ENCODE results near the gene ALDH3A1.

Gene ALDH3A1

DNA sequence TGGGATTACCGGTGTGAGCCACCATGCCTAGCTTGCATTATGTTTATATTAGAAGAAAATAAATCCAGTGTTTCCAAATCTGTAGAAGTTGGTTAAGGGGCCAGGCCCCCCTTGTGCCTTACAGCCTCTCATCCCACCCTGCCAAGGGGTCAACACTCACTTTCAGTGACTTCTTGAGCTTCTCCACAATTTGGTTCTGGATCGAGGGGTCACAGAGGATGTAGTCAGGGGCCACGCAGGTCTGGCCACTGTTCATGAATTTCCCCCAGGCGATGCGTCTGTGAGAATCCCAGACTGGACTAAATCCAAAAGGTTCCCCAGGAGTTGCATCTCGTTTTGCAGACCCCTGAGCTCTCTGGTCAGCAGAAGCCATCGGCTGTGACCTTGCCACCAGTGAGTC, 7.2 kb downstream of the ALDH3A1 start:
- DNase-seq = no peak

DNA sequence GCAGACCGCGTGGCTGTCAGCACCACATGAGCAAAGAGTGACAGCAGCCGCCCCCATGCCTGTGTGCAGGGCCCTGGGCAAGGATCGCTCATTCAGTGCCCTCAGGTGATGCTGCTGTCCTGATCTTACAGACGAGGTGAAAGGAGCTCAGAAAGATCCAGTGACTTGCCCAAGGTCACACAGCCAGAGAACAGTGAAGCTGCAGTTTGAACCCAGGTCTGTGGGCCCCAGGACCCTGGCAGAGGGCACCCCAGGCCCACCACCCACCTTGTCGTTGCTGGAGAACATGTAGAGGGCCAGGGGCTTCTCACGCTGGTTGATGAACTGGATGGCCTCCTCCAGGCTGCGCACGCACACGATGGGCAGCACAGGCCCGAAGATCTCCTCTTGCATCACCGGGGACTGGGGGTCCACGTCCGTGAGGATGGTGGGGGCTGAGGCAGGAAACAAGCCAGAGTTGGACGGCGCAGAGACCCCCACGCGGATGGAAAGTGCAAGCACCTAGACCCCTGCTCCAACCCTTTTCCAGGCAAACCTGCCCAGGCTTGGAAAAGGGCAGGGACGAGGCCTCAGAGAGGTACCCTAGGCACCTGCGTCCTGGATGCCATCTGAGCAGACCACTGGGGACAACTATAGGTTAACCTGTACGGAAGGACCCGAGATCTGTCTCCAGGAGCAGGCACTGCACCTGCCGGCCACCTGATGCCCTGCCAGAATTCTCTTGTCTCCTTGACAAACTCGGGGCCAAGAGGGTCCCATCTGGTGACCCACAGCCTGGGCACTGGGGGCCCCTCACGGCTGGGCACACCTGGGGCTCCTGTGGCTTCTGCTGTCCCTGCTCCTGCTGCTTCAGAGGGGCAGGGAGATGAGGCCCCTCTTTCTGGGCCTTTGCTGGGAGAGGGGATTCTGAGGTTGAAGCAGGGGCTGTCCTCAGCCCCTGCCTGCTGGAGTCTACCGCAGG, 8.6 kb downstream of the ALDH3A1 start:
- DNase-seq = no peak

DNA sequence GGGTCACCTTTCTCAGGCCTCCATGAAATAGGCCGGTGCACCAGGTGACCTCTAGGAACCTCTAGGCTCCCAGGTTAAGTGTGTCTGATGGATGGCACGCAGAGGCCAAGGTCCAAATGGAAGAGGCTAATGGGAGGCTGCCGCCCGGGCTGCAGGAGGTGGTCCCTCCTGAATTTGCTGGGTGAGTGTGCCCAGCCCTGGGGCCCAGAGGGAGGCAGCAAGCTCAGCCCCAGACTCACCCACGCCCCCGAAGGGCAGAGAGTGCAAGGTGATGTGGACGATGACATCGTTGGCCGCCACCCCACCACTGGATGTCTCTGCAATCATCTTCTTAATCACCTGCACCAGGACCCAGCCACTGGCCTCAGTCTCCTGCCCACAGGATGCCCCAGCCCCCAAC, 9.3 kb downstream of the ALDH3A1 start:
- DNase-seq = no peak

DNA sequence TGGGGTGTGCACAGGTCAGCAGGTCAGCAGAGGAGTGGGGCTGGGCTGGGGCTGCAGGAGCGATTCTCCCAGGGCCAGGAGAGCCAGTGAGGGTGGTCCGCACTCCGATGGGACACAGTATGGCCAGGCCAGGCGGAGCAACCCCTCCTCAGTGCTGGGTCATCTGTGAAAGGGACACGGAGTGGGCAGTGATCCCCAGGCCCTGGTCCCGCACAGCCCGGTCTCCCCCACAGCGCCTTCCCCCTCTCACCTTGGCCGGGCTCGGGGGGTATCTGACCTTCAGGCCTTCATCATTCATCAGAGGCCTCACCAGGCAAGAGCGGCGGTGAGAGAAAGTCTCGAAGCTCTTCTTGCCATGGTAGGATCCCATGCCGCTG, 10.0 kb downstream of the ALDH3A1 start:
- DNase-seq = no peak

DNA sequence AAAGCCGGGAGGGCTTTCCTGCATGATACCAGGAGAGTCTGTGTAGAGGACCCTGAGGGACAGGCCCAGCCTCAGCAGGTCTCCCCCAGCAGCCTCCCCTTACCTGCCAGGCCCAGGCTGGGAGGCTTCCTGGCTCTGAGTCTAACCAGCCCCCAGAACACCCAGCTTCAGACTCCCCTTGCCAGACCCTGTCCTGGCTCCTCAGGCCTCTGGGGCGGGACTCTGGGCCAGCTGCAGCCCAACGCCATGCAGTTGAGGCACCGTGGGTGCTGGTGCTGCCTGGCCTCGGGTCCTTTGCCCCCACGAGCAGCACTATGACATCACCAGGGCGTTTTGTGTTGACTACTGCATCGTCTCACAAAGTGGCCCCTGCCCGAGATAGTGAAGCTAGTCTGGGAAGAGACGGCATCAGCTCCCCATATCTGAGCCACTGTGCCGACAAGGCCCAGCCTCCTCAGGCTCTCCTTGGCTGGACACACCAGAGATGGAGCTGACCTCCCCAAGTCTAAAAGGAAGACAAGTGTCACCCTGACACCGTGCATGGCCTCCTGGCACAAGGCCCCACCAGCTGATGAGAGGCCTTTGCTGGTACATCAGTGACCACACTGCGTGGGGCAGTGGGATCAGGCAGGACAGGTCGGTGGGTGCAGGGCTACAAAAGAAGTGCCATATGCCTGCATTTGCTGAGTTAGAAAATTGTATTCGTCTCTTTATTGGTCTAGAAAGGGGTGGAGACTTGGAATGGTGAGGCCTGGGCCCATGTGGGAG, 10.6 kb downstream of the ALDH3A1 start:
- DNase-seq = no peak

DNA sequence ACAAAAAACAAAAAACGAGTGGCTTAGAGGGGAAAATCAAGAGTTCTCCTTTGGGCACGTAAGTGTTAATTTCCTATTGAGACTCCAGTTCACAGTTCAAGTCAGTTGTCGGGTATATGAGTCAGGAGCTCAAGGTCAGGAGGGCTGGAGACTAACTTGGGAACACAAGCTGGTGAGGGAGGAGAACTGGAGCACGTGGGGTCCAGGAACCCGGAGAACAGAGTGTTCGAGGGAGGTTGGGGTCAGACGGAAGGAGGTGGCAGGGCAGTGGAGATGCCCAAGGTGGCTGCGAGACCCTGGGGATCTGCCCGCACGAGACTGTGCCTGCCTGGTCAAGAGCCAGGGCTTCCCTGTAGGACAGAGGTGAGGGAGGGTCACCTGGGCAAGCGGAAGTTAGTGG, 12.0 kb downstream of the ALDH3A1 start:
- DNase-seq = no peak

DNA sequence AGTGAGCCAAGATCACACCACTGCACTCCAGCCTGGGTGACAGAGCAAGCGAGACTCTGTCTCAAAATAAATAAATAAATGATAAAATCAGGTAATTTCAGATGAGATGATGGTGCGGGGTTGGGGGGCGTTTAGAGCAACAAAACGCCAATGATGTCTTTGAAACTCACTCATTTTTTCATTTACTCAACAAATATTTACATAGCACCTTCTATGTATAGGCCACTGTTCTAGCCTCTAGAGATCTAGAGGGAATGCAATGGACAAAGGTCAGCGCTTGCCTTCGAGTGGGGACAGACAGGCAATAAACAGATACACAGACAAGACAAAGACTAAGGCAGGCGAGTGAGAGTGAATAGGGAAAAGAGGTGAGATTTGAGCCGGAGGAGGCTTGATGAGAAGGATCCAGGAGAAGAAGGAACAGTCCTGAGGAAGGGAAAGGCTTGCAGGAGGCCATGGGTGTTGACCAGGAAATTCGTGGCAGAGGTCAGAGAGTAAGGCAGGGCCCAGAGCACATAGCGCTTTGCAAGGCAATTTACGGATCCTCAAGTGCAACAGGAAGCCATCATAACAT, 14.1 kb downstream of the ALDH3A1 start:
- DNase-seq = no peak

DNA sequence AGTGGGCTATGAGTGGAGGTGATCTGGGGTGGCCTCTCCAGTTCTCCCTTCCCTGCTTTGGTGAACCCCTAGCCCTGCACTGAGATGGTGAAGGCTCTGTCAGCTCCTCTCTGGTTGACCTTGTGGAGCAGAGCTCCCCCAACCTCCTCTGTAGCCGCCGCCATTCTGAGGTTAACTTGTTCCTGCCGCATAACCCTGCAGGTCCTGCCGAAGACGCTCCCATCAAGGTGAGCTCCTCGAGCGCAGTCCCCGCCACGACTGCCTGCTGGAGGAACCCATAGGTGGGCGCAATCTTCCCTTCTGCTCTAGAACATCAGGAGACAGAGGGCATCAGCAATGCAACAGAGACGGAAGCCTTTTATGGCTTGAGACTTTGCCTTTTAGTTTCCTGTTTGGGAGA, 16.5 kb downstream of the ALDH3A1 start:
- no peak for DNase-seq

DNA sequence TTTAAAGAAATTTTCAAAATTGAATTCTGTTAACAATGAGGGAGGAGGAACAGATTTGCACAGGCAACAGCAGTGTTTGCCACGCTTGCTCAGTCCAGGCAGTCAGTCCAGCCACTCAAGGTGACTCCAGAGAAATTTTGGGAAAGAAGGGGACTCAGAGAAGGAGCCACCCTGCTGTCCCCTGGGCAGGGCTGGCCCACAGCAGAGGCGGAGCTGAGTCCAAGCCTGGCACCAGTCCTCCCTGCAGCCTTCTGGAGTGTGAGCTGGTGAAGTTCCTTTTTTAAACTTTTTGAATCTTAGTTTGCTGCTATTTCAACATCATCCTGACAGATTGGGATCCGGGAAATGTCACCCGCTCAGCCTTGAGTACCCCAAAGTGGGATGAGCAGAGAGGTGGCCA, 17.3 kb downstream of the ALDH3A1 start:
- DNase-seq = no peak

DNA sequence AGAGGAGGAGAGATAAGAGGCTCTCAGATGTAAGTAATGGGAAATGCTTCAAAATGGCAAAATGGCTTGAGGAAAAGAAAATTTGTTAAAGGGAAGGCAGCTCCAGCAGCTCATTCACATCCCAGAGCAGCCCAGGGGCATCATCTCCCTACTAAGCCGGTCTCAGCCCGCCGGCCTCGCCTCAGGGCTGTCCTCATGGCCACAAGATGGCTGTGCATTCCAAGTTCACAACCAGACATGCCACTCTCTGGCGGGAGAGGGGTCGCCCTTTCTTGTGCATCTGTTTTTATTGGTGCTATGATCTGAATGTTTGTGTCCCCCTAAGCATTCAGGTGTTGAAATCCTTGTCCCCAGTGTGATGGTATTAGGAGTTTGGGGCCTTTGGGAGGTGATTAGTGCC, 18.2 kb downstream of the ALDH3A1 start:
- DNase-seq = no peak

DNA sequence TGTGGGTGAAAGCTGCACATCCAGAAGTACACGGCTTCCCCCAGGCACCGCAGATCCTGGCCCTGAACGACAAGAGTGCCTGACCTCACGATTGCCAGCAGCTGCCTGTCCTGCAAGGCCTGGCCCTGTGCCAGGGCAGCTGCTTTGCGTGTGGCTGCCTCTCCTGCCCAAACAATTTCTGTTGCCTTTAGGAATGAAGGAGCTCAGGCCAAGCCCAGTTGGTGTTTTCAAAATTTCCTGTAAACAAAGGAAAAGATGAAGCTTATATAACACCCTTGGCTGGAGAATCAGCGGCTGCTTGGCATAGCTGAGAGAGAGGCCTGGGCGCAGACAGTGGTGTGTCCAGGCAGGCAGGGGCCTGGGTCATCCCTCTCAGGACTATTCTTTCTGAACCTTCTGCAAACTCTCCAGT, 20.0 kb downstream of the ALDH3A1 start:
- DNase-seq = peak in 1 of 2 experiments; percentile 42

DNA sequence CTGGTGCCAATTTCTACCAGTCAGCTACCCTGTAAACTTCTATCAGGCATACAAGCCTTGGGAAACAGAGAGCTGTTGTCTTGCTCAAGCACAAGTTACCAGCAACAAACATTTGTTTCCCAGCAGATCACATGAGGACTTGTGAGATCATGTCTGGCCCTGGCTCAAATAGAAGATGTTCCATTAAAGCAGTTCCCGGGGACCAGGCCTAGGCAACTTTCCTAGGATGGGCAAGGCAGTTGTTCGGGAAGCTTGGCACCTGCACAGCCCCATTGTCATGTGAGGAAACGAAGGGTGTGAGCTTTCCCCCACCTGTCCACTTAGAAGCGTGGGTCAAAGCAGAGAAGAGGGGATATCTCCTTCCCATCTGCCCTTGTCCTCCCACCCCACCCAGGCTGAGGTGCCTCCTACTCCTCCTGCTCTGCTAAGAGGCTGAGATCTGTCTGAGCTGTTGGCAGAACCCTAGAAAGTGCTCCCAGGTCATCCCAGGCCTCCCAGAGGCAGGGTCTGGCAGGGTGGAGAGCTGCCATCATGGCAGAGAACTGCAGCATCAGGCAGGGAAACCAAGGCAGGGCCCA, 20.5 kb downstream of the ALDH3A1 start:
- DNase-seq = no peak

DNA sequence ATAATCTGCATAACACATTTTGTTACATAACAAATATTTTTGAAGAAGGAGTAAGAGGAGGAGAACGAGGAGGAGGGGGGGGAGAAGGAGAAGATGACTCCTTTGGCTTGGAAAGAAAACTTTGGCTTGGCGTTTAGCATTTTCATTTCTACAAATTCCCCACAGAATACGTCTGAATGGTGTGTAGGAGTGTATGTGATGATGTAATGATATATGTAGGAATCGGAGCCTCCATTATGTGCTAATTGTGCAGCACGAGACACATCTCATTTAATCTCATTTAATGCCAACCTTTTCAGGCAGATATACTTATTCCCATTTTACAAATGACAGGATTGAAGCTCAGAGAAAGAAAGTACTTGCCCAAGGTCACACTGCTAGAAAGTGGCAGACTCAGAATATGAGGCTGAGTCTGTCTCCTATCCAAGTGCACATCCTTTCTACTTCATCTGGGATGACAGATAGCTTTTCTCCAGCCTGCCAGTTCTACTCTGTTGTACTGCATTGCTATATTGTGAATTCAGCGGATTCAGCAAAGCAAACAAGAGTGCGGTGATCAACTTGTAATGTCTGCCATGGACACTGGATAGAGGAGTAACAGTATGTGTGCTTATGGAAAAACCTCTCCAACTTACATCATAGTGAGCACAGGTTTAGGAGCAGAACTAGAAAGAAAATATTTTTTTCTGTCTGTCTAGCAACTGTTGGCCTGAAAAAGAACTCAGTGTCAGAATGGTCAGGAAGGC, 21.3 kb downstream of the ALDH3A1 start:
- no peak for DNase-seq

DNA sequence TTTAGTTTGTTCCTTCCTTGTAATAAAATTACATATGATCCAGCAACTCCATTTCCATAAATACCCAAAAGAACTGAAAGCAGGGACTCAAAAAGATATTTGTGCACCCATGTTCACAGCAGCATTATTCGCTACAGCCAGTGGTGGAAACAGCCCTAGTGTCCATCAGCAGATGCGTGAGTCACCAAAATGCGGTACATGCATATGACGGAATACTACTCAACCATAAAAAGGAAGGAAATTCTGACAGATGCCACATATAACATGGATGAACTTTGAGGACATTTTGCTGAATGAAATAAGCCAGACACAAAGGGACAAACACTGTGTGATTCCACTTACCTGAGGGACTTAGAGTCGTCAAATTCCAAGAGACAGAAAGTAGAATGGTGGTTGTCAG, 22.6 kb downstream of the ALDH3A1 start:
- DNase-seq = no peak

DNA sequence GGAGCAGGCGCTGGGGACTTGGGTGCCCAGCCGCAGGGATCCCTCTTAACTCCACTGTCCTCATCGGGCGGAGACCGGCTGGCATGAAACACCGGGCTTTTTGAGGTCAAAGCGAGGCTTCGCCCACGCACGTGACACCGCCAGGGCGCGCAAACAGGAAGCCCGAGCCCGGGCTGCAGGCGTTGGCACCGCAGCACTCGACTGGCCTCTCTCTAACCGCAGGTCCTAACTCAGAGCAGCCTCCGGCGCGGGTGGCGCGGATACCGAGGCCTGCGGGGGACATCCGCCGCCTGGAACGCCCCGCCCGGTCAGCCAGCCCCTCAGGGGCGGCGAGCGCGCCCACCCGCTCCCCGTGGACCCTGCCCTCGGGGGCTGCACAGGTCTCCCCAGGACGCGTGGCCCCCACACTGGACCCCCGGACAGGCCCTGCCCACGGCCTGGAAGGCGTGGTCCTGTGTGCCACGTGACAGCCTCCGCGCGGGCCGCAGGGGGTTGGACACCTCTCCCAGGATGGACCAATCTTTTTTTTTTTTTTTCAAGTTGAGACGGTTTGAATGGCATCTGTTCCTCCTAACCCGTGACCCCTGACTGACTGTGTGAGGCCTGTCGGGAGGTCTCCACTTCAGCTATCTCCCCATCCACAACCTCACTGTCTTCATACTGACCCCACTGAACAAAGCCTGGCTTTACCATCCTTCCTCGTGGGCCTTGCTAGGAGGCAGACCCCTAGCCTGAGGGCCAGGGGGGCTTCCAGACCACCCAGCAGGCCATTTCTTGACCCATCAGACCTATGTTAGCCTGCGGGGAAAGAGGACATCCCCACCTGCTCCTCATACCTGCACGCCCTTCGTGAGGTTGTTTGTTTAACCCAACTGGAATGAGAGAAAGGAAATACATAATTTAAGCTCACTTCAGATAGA, 23.3 kb downstream of the ALDH3A1 start:
- DNase-seq = no peak

DNA sequence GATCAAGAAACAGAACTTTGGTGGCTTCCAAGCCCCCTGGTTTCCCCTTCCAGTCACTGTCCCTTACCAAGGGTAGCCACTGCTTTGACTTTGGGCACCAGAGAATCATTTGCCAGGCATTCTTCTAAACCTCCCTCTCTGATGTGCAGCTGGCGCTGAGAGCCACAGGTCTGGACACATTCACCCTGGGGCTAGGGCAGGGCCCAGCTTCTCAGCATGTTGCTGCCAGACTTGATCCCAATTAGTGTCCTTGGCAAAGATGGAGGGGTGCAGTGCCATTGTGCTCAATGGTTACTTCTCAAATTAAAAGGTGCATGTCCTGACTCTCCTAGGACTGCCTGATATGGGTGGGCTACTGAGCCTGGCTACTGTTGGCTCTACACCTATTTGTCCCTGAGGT, 24.1 kb downstream of the ALDH3A1 start:
- DNase-seq = no peak

DNA sequence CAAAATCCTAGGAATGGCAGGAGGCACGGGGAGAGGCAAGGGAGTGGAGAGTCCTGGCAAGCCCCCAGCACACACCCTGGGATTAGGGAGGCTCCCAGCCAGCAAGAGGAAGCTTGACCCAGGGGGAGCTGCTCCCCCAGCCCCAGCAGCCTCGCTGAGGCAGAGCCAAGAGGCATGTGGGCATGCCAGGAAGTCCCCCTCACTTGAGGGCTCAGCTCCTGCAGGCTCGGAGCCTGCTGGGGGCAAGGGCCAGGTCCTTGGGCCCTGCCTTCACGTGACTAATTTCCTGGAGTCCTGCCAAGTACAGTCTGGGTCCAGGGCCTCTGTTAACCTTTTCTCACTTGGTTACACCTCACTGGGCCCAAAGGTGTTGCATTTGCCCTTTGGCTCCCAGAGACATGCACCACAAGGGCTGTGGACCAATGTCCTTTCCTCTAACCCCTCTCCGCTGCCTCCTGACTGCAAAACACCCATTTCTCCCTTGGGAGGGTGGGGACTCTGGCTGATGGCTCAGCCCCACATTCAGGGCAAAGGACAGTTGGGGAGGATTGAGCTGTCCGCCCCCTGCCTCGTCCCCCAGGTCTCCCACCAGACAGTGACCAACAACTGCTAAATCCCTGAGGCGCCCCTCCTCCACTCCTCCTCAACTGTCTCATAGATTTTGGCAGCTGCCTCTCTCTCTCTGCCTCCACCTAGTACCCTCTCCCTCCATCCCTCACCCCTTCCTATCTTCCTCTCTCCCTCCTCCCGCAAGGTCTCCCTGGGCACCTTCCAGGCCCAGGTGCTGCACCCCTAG, 27.3 kb downstream of the ALDH3A1 start:
- DNase-seq = no peak

DNA sequence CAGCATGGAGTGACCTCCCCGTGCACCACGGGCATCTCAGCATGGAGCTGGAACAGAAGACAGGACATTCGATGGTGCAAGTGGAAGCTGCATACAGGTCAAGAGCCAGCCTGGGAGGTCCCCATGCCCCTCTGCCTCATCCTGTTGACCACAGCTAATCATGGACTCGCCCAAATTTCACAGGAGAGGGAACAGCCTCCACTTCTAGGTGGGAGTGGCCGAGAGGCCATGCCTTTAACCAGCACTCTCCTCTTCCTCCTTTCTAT, 28.0 kb downstream of the ALDH3A1 start:
- DNase-seq = no peak

DNA sequence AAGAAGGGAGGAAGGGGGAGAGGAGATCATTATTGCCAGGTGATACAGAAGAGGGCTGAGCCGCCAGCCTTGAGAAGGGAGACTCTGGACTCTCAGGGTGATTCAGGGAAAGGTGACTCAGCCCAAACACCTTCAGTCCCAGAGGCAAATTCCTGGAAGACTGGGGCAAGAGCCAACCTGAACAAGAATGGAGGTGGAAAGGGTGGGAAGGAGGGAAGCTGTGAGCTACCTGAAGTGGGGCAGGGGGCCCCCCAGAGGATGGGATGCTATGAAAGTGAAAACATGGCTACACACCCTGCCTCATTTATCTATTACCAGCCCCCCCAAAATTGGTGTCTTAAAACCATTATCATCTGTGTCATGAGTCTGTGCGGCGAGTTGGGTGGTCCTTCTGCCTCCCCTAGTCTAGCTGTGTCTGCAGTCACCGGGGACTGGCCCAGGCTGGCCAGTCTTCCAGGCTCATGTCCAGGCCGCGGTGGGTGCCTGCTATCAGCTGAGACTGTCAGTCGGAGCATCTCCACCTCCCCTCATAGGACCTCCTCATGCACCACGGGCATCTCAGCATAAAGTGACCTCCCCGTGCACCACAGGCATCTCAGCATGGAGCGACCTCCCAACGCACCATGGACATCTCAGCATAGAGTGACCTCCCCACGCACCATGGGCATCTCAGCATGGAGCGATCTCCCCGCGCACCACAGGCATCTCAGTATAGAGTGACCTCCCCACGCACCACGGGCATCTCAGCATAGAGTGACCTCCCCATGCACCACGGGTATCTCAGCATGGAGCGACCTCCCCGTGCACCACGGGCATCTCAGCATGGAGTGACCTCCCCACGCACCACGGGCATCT, 28.5 kb downstream of the ALDH3A1 start:
- DNase-seq = no peak
